Measurements from ENCODE around the gene CYP4F3. TPM values are rescaled to one million over a fixed set of nuclear protein-coding genes. Genes with fewer than 3 reads are reported as not detected.

CYP4F3 gene
- polyA plus RNA-seq, 1 donor: 6.1 TPM

- Histone ChIP-seq H3K27me3 (ENCODE audit: control insufficient read depth, insufficient read depth, low read length) (no peaks in the 10 kb centered on the region), H3K4me3 (ENCODE audit: low read length) (peak overlapping the region; percentile 28), H3K36me3 (ENCODE audit: control insufficient read depth, insufficient read depth, low read length) (no peaks in the 10 kb centered on the region), H3K27ac (ENCODE audit: low read length) (no peak overlapping the region), H3K4me1 (ENCODE audit: control insufficient read depth, insufficient read depth, low read length) (peaks cover 3% of the 10 kb centered on the region), H3K9me3 (ENCODE audit: control insufficient read depth, low read depth, low read length) (no peaks in the 10 kb centered on the region)
- no CpG with 5 or more reads among the region's 25 CpGs for WGBS (ENCODE audit: insufficient coverage, low lambda C conversion rate)
- DNase-seq: peak; percentile 83 to 86
Observed at GRCh38 chr19:15629003-15629880, 11.5 kb upstream of the CYP4F3 start.

- WGBS (ENCODE audit: insufficient coverage, low lambda C conversion rate): 10% methylated on average over 2 of the region's 9 CpGs
- no peaks in the 10 kb centered on the region for H3K36me3 ChIP-seq (ENCODE audit: control insufficient read depth, insufficient read depth, low read length)
- H3K27ac ChIP-seq (ENCODE audit: low read length): no peak overlapping the region
- peaks cover 3% of the 10 kb centered on the region for H3K4me1 ChIP-seq (ENCODE audit: control insufficient read depth, insufficient read depth, low read length)
- no peaks in the 10 kb centered on the region for H3K27me3 ChIP-seq (ENCODE audit: control insufficient read depth, insufficient read depth, low read length)
- no peak overlapping the region for H3K4me3 ChIP-seq (ENCODE audit: low read length)
- H3K9me3 ChIP-seq (ENCODE audit: control insufficient read depth, low read depth, low read length): no peaks in the 10 kb centered on the region
- DNase-seq: no peak
Observed at GRCh38 chr19:15631817-15632216, 8.9 kb upstream of the CYP4F3 start.

GRCh38 chr19:15633082-15633835 is 7.4 kb upstream of the CYP4F3 start:
- Histone ChIP-seq H3K9me3 (ENCODE audit: control insufficient read depth, low read depth, low read length) (no peaks in the 10 kb centered on the region), H3K27ac (ENCODE audit: low read length) (no peak overlapping the region), H3K36me3 (ENCODE audit: control insufficient read depth, insufficient read depth, low read length) (no peaks in the 10 kb centered on the region), H3K4me1 (ENCODE audit: control insufficient read depth, insufficient read depth, low read length) (peaks cover 3% of the 10 kb centered on the region), H3K27me3 (ENCODE audit: control insufficient read depth, insufficient read depth, low read length) (no peaks in the 10 kb centered on the region), H3K4me3 (ENCODE audit: low read length) (no peak overlapping the region)
- 61% methylated on average over 3 of the region's 5 CpGs for WGBS (ENCODE audit: insufficient coverage, low lambda C conversion rate)
- no peak for DNase-seq

GRCh38 chr19:15634105-15634504 is 6.6 kb upstream of the CYP4F3 start:
- Histone ChIP-seq H3K9me3 (ENCODE audit: control insufficient read depth, low read depth, low read length) (no peaks in the 10 kb centered on the region), H3K27me3 (ENCODE audit: control insufficient read depth, insufficient read depth, low read length) (no peaks in the 10 kb centered on the region), H3K4me3 (ENCODE audit: low read length) (no peak overlapping the region), H3K4me1 (ENCODE audit: control insufficient read depth, insufficient read depth, low read length) (no peaks in the 10 kb centered on the region), H3K36me3 (ENCODE audit: control insufficient read depth, insufficient read depth, low read length) (no peaks in the 10 kb centered on the region), H3K27ac (ENCODE audit: low read length) (no peak overlapping the region)
- no peak for DNase-seq
- no CpG with 5 or more reads among the region's 3 CpGs for WGBS (ENCODE audit: insufficient coverage, low lambda C conversion rate)

GRCh38 chr19:15635016-15635805 is 5.5 kb upstream of the CYP4F3 start:
- no peaks in the 10 kb centered on the region for H3K36me3 ChIP-seq (ENCODE audit: control insufficient read depth, insufficient read depth, low read length)
- no peak overlapping the region for H3K4me3 ChIP-seq (ENCODE audit: low read length)
- H3K4me1 ChIP-seq (ENCODE audit: control insufficient read depth, insufficient read depth, low read length): peaks cover 9% of the 10 kb centered on the region
- no CpG with 5 or more reads among the region's 2 CpGs for WGBS (ENCODE audit: insufficient coverage, low lambda C conversion rate)
- H3K27me3 ChIP-seq (ENCODE audit: control insufficient read depth, insufficient read depth, low read length): no peaks in the 10 kb centered on the region
- DNase-seq: no peak
- no peak overlapping the region for H3K27ac ChIP-seq (ENCODE audit: low read length)
- H3K9me3 ChIP-seq (ENCODE audit: control insufficient read depth, low read depth, low read length): no peaks in the 10 kb centered on the region

- H3K4me3 ChIP-seq (ENCODE audit: low read length): no peak overlapping the region
- no CpG with 5 or more reads among the region's 2 CpGs for WGBS (ENCODE audit: insufficient coverage, low lambda C conversion rate)
- DNase-seq: no peak
- no peaks in the 10 kb centered on the region for H3K27me3 ChIP-seq (ENCODE audit: control insufficient read depth, insufficient read depth, low read length)
- no peak overlapping the region for H3K27ac ChIP-seq (ENCODE audit: low read length)
- no peaks in the 10 kb centered on the region for H3K36me3 ChIP-seq (ENCODE audit: control insufficient read depth, insufficient read depth, low read length)
- peaks cover 17% of the 10 kb centered on the region for H3K4me1 ChIP-seq (ENCODE audit: control insufficient read depth, insufficient read depth, low read length)
- no peaks in the 10 kb centered on the region for H3K9me3 ChIP-seq (ENCODE audit: control insufficient read depth, low read depth, low read length)
Observed at GRCh38 chr19:15636026-15636425, 4.7 kb upstream of the CYP4F3 start.

- H3K36me3 ChIP-seq (ENCODE audit: control insufficient read depth, insufficient read depth, low read length): no peaks in the 10 kb centered on the region
- peak overlapping the region; percentile 95 for H3K27ac ChIP-seq (ENCODE audit: low read length)
- DNase-seq: no peak
- H3K27me3 ChIP-seq (ENCODE audit: control insufficient read depth, insufficient read depth, low read length): no peaks in the 10 kb centered on the region
- H3K4me1 ChIP-seq (ENCODE audit: control insufficient read depth, insufficient read depth, low read length): peaks cover 34% of the 10 kb centered on the region
- no peak overlapping the region for H3K4me3 ChIP-seq (ENCODE audit: low read length)
- no peaks in the 10 kb centered on the region for H3K9me3 ChIP-seq (ENCODE audit: control insufficient read depth, low read depth, low read length)
Observed at GRCh38 chr19:15639596-15639995, 1.1 kb upstream of the CYP4F3 start.

GRCh38 chr19:15640904-15641597 is 354 bp downstream of the CYP4F3 start:
- H3K9me3 ChIP-seq (ENCODE audit: control insufficient read depth, low read depth, low read length): no peaks in the 10 kb centered on the region
- WGBS (ENCODE audit: insufficient coverage, low lambda C conversion rate): no CpG with 5 or more reads among the region's 12 CpGs
- peak; percentile 72 to 90 for DNase-seq

GRCh38 chr19:15641901-15642491 is 1.3 kb downstream of the CYP4F3 start:
- Histone ChIP-seq H3K27ac (ENCODE audit: low read length) (peak overlapping the region; percentile 95), H3K4me1 (ENCODE audit: control insufficient read depth, insufficient read depth, low read length) (peaks cover 34% of the 10 kb centered on the region), H3K36me3 (ENCODE audit: control insufficient read depth, insufficient read depth, low read length) (no peaks in the 10 kb centered on the region), H3K4me3 (ENCODE audit: low read length) (no peak overlapping the region), H3K27me3 (ENCODE audit: control insufficient read depth, insufficient read depth, low read length) (no peaks in the 10 kb centered on the region), H3K9me3 (ENCODE audit: control insufficient read depth, low read depth, low read length) (no peaks in the 10 kb centered on the region)
- DNase-seq: peak in 1 of 2 donors; percentile 27
- no CpG with 5 or more reads among the region's 5 CpGs for WGBS (ENCODE audit: insufficient coverage, low lambda C conversion rate)

More at GRCh38 chr19:15640904-15641597, 354 bp downstream of the CYP4F3 start:
- peaks cover 34% of the 10 kb centered on the region for H3K4me1 ChIP-seq (ENCODE audit: control insufficient read depth, insufficient read depth, low read length)
- H3K36me3 ChIP-seq (ENCODE audit: control insufficient read depth, insufficient read depth, low read length): no peaks in the 10 kb centered on the region
- peak overlapping the region; percentile 95 for H3K27ac ChIP-seq (ENCODE audit: low read length)
- H3K4me3 ChIP-seq (ENCODE audit: low read length): no peak overlapping the region
- no peaks in the 10 kb centered on the region for H3K27me3 ChIP-seq (ENCODE audit: control insufficient read depth, insufficient read depth, low read length)
